ENCODE results near the gene FBXL17. TPM values are rescaled to one million over a fixed set of nuclear protein-coding genes. Genes with fewer than 3 reads are reported as not detected.

Gene FBXL17
- polyA plus RNA-seq, 1 of the 3 experiments (the other 2 are of a cell fraction): 4.4 TPM

DNA sequence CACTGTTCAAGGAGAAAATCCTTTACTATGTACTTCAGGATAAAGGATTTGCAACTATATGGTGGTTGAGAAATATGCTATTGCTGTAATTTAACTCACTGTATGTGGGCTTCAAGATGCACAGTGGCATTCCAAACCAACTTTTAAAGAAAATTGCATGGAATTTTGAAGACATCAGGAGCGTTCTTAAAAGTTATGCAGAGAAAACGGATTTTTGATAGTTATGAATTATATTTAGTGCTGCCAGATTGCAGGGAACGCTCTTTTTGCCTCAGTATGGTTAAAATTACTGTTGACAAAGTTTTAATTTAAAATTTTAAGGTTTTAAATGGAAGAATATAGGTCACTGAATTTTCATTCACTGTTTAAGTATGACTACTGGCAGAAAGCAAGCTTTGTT lies 375.1 kb downstream of the FBXL17 start:
- no peaks in the 10 kb centered on the region for H3K9me2 ChIP-seq
- no peaks in the 10 kb centered on the region for H4K20me1 ChIP-seq (ENCODE audit: insufficient read depth)
- no peak for DNase-seq
- no peaks in the 10 kb centered on the region for H3K27me3 ChIP-seq (ENCODE audit: insufficient read depth)
- H2AFZ ChIP-seq (ENCODE audit: low read depth): no peak overlapping the region
- WGBS (ENCODE audit: low lambda C conversion rate): 88% methylated on average over 3 of the region's 3 CpGs
- H3K36me3 ChIP-seq (replicated peaks in 1 of 2; ENCODE audit: control insufficient read depth in 1 of 2, insufficient read depth in 2 of 2, low read length in 1 of 2): peaks cover 3 to 6% of the 10 kb centered on the region in 2 experiments
- no peak for TF ChIP-seq JUND (IDR thresholded peaks at IDR 0.05)
- TF ChIP-seq MXI1 (IDR thresholded peaks at IDR 0.05; ENCODE audit: low read depth, low read length): no peak
- no peak for TF ChIP-seq SMC3 (IDR thresholded peaks at IDR 0.05; ENCODE audit: low read depth, low read length)
- no peaks in the 10 kb centered on the region for H3F3A ChIP-seq (replicated peaks; ENCODE audit: insufficient read depth)
- H3K9me3 ChIP-seq: no peaks in the 10 kb centered on the region
- ChIA-PET CTCF (no interaction called here), POLR2A (no interaction called here)
- H3K79me2 ChIP-seq (ENCODE audit: insufficient read depth): no peaks in the 10 kb centered on the region
- H3K4me2 ChIP-seq: no peak overlapping the region
- no peak overlapping the region for H3K4me3 ChIP-seq (ENCODE audit: low read depth in 2 of 2, low read length in 1 of 2)
- H3K9ac ChIP-seq: no peak overlapping the region
- peaks cover 0 to 7% of the 10 kb centered on the region in 2 experiments; a peak in 2 of 4 replicates for H3K4me1 ChIP-seq (ENCODE audit: control insufficient read depth in 1 of 2, insufficient read depth in 2 of 2, low read depth in 1 of 2, low read length in 1 of 2)
- no peak overlapping the region for H3K27ac ChIP-seq (ENCODE audit: low read depth in 2 of 2, low read length in 1 of 2)

DNA sequence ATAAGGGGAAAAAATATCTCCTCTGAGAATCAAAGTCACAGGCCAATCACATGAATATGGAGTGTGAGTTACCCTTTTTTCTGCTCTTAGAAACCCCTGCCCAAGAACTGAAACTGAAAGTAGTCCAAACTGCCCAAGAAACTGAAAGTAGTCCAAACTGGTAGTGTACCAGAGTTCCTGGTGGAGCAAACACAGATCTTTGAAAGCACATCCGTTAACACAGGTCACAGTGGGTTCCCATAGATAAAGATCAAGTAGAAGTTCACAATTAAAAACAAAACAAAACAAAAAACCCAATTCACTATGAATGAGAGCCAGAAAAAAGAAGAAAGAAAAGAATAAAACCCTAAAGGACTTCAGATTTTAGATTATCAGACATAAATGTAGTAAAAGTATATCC lies 378.7 kb downstream of the FBXL17 start:
- Histone ChIP-seq H3K36me3 (replicated peaks in 1 of 2; ENCODE audit: control insufficient read depth in 1 of 2, insufficient read depth in 2 of 2, low read length in 1 of 2) (no peaks in the 10 kb centered on the region), H3K27me3 (ENCODE audit: insufficient read depth) (no peaks in the 10 kb centered on the region), H3K4me3 (ENCODE audit: low read depth in 2 of 2, low read length in 1 of 2) (peak overlapping the region; percentile 9 to 46; a peak in 3 of 4 replicates), H3K9me3 (no peaks in the 10 kb centered on the region), H2AFZ (ENCODE audit: low read depth) (peak overlapping the region; percentile 52), H3K4me1 (ENCODE audit: control insufficient read depth in 1 of 2, insufficient read depth in 2 of 2, low read depth in 1 of 2, low read length in 1 of 2) (peaks cover 0 to 7% of the 10 kb centered on the region in 2 experiments; a peak in 2 of 4 replicates), H3K79me2 (ENCODE audit: insufficient read depth) (no peaks in the 10 kb centered on the region), H3K4me2 (peak overlapping the region; percentile 63), H3F3A (replicated peaks; ENCODE audit: insufficient read depth) (no peaks in the 10 kb centered on the region), H3K27ac (ENCODE audit: low read depth in 2 of 2, low read length in 1 of 2) (peak overlapping the region; percentile 31 to 69; a peak in 3 of 4 replicates), H4K20me1 (ENCODE audit: insufficient read depth) (no peaks in the 10 kb centered on the region), H3K9ac (peak overlapping the region; percentile 34; the same call in 1 of the 2 replicates), H3K9me2 (no peaks in the 10 kb centered on the region)
- ChIA-PET CTCF (no interaction called here), POLR2A (no interaction called here)
- peak; percentile 12 for DNase-seq
- 45% methylated on average over 1 of the region's 1 CpG for WGBS (ENCODE audit: low lambda C conversion rate)
- no peak for TF ChIP-seq GATA2 (CRISPR knock-in tag; IDR thresholded peaks at IDR 0.05)
- TF ChIP-seq, protein P1, sequence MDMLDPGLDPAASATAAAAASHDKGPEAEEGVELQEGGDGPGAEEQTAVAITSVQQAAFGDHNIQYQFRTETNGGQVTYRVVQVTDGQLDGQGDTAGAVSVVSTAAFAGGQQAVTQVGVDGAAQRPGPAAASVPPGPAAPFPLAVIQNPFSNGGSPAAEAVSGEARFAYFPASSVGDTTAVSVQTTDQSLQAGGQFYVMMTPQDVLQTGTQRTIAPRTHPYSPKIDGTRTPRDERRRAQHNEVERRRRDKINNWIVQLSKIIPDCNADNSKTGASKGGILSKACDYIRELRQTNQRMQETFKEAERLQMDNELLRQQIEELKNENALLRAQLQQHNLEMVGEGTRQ (IDR thresholded peaks at IDR 0.05; ENCODE audit: borderline replicate concordance, low read depth, low read length): no peak
- no peak for TF ChIP-seq RCOR1 (IDR thresholded peaks at IDR 0.05; ENCODE audit: low read length)
- TF ChIP-seq, protein P2, sequence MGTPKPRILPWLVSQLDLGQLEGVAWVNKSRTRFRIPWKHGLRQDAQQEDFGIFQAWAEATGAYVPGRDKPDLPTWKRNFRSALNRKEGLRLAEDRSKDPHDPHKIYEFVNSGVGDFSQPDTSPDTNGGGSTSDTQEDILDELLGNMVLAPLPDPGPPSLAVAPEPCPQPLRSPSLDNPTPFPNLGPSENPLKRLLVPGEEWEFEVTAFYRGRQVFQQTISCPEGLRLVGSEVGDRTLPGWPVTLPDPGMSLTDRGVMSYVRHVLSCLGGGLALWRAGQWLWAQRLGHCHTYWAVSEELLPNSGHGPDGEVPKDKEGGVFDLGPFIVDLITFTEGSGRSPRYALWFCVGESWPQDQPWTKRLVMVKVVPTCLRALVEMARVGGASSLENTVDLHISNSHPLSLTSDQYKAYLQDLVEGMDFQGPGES (IDR thresholded peaks at IDR 0.05; ENCODE audit: low read depth, low read length): no peak
- TF ChIP-seq ELF1 (IDR thresholded peaks at IDR 0.05): no peak

DNA sequence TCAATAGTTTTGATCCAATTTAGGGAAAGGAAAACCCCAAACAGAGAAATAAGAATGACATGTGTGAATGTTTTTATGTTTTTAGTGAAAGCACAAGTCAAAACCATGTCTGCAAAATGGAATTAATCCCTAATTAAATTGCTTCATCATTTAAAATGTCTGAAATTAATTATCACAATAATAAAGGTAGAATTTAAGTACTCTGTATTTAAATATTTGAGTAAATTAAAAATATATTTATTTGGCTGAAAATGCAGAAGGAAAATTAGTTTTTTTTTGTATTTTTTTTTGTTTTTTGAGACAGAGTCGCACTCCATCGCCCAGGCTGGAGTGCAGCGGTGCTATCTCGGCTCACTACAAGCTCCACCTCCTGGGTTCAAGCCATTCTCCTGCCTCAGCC lies 380.7 kb downstream of the FBXL17 start:
- Histone ChIP-seq H3F3A (replicated peaks; ENCODE audit: insufficient read depth) (no peaks in the 10 kb centered on the region), H3K79me2 (ENCODE audit: insufficient read depth) (no peaks in the 10 kb centered on the region), H3K4me2 (no peak overlapping the region), H3K27ac (ENCODE audit: low read depth in 2 of 2, low read length in 1 of 2) (no peak overlapping the region), H3K27me3 (ENCODE audit: insufficient read depth) (no peaks in the 10 kb centered on the region), H3K9me2 (no peaks in the 10 kb centered on the region), H3K4me1 (ENCODE audit: control insufficient read depth in 1 of 2, insufficient read depth in 2 of 2, low read depth in 1 of 2, low read length in 1 of 2) (peaks cover 0 to 7% of the 10 kb centered on the region in 2 experiments; a peak in 2 of 4 replicates), H4K20me1 (ENCODE audit: insufficient read depth) (no peaks in the 10 kb centered on the region), H3K36me3 (replicated peaks in 1 of 2; ENCODE audit: control insufficient read depth in 1 of 2, insufficient read depth in 2 of 2, low read length in 1 of 2) (no peaks in the 10 kb centered on the region), H3K9ac (no peak overlapping the region), H3K4me3 (ENCODE audit: low read depth in 2 of 2, low read length in 1 of 2) (no peak overlapping the region), H2AFZ (ENCODE audit: low read depth) (no peak overlapping the region), H3K9me3 (no peaks in the 10 kb centered on the region)
- no peak for DNase-seq
- over 99% methylated on average over 4 of the region's 4 CpGs for WGBS (ENCODE audit: low lambda C conversion rate)
- POLR2A ChIA-PET: no interaction called here
- CTCF ChIA-PET: no interaction called here
- TF ChIP-seq TCF12 (IDR thresholded peaks at IDR 0.05) (no peak), FOXM1 (IDR thresholded peaks at IDR 0.05; ENCODE audit: low read depth) (no peak), TAF1 (IDR thresholded peaks at IDR 0.05; ENCODE audit: borderline replicate concordance, low read depth, low read length) (no peak), SMC3 (IDR thresholded peaks at IDR 0.05; ENCODE audit: low read depth, low read length) (no peak), EP300 (IDR thresholded peaks at IDR 0.05; ENCODE audit: borderline replicate concordance in 1 of 2, low read depth in 1 of 2, low read length in 1 of 2) (no peak), POLR2AphosphoS5 (IDR thresholded peaks at IDR 0.05; ENCODE audit: low read depth, low read length) (no peak), GATA2 (CRISPR knock-in tag; IDR thresholded peaks at IDR 0.05) (no peak), YY1 (IDR thresholded peaks at IDR 0.05; ENCODE audit: low read depth) (no peak), MEF2A (IDR thresholded peaks at IDR 0.05; ENCODE audit: borderline replicate concordance, low read depth) (no peak), FOXJ3 (CRISPR knock-in tag; IDR thresholded peaks at IDR 0.05) (no peak)
- TF ChIP-seq, protein P3, sequence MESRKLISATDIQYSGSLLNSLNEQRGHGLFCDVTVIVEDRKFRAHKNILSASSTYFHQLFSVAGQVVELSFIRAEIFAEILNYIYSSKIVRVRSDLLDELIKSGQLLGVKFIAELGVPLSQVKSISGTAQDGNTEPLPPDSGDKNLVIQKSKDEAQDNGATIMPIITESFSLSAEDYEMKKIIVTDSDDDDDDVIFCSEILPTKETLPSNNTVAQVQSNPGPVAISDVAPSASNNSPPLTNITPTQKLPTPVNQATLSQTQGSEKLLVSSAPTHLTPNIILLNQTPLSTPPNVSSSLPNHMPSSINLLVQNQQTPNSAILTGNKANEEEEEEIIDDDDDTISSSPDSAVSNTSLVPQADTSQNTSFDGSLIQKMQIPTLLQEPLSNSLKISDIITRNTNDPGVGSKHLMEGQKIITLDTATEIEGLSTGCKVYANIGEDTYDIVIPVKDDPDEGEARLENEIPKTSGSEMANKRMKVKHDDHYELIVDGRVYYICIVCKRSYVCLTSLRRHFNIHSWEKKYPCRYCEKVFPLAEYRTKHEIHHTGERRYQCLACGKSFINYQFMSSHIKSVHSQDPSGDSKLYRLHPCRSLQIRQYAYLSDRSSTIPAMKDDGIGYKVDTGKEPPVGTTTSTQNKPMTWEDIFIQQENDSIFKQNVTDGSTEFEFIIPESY (IDR thresholded peaks at IDR 0.05; ENCODE audit: borderline replicate concordance, low read depth): no peak
- TF ChIP-seq, protein P4, sequence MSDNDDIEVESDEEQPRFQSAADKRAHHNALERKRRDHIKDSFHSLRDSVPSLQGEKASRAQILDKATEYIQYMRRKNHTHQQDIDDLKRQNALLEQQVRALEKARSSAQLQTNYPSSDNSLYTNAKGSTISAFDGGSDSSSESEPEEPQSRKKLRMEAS (IDR thresholded peaks at IDR 0.05; ENCODE audit: low read depth): no peak
- TF ChIP-seq, protein P5, sequence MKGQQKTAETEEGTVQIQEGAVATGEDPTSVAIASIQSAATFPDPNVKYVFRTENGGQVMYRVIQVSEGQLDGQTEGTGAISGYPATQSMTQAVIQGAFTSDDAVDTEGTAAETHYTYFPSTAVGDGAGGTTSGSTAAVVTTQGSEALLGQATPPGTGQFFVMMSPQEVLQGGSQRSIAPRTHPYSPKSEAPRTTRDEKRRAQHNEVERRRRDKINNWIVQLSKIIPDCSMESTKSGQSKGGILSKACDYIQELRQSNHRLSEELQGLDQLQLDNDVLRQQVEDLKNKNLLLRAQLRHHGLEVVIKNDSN (IDR thresholded peaks at IDR 0.05; ENCODE audit: borderline replicate concordance, low read depth): no peak

All from SK-N-SH (cell line).